Activated gamma-delta T cell (primary cell): ENCODE data around the gene PHF19.

Source experiments
- DNase-seq: peaks from one replicate; lab custom pipeline; 2025; lab: John Stamatoyannopoulos, UW

The PHF19 gene

DNA sequence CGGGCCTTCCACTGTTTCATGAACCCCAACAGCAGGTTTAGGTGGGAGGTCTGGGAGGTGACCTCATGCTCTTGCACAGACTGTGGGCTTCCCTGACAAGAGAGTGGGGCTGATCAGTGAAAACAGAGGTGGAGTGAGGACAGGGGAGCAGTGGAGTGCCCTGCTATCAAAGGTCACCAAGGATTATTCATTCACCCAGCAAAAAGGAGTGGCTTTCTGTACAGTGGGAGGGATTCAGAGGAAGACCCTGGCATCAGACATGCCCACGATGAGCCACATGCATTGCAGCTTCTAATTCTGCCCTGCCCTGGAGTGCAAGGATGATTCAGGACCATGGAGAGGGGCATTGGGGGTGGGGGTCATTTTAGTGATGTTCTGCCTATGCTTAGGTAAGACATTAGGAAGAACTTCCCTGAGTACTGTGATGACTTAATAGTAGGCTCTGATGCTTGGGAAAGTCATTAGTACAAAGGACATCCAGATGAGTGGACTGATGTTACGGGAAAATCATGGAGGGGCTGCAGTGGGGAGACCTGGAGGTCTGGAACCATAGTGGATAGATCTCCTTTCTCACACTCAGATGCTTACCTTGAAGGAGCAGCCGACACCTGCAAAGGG, 36.8 kb upstream of the PHF19 start:
- no peak for DNase-seq

DNA sequence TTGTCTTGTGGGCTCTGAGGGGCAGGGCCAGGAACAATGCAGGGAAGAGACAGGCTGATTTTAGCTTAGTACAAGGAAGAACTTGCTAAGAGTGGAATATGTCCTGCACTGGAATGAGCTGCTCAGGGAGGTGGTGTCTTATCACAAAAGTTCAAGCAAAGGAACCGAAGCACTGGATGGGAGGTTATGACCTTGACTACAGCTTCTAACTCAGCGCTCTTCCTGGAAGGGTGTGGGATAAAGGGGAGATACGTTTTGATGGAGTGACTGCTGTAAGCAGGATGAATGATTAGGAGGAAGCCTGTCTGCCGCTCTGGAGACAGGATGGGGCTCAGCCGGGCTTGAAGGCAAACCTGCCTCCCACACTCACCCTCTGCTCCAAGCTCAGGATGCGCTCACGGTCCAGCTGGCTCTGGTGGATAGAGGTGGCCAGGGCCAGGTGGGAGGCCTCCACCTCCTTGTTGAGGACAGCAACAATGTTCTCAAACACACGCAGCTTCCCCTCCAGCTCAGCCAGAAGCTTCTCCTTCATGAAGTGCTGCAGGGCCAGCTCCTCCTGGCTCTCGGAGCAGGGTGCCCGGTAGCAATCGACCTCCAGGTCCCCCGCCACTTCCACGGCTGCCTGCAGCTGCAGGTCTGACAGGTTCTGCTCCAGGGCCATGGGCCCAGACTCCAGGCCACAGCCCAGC, 36.1 kb upstream of the PHF19 start:
- DNase-seq: no peak

GRCh38 chr9:120911295-120911837, 34.4 kb upstream of the PHF19 start:
- DNase-seq: no peak

GRCh38 chr9:120910643-120911042, 33.7 kb upstream of the PHF19 start:
- no peak for DNase-seq

DNA sequence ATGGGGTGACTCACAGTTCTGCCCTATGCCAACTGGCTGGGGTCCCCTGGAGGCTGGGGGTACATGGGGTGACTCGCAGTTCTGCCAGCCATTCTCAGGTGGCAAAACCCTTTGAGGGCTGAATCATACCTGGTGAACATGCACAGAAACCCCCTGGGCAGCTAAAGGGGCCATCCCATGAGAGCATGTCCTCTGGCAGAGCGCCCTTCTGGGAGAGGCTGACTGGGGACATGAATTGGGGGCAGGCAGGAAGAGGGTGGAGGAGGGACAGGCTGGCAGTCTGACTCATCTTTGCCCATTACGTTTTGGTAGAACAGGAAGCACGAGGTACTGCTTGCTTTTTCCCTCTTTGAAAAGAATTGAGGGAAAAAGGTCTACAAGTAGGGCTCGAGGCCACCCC, 32.9 kb upstream of the PHF19 start:
- DNase-seq: no peak

GRCh38 chr9:120905315-120906164, 28.6 kb upstream of the PHF19 start:
- peak; percentile 19 for DNase-seq

GRCh38 chr9:120904978-120905301, 28.0 kb upstream of the PHF19 start:
- no peak for DNase-seq

DNA sequence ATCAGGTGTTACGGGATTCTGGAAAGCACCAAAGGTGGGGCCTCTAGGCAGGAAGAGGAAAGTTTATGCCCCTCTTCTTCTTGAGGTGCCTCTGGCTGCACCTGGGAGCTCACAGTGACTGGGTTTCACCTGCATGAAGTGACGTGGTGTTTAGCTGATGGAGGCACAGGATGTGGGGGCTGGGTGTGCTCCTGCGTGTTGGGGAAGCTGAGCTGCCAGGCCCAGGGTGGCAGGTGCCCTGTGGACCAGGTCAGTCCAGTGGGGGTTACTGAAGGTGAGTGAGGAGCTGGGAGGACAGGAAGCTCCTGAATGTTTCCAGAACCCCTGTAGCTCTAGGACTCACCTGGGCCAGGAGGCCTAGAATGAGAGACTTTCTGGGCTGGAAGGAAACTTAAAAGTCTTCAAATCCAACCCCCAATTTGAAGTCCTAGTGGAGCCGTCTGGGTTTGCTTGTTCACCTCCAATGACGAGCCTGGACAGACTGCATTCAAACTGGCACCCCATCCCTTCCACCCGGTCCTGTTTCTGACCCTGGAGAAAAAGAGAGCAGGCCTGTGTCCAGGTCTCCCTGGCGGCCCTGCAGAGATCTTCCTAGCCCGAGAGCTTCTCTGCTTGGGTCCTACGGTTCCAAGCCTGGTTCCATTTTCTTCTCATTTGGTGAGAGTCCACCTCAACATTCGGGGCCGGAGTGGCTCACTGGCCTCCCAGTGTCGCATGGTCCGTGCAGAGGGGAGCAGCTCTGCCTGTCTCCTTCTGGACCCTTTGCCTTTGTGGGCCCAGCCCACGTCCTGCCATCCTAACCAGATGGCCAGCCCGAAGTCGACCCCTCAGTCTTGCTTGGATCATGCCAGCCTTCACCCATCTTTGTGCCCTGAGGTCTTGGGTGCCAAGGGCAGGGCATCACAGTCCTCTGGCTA, 27.3 kb upstream of the PHF19 start:
- no peak for DNase-seq

DNA sequence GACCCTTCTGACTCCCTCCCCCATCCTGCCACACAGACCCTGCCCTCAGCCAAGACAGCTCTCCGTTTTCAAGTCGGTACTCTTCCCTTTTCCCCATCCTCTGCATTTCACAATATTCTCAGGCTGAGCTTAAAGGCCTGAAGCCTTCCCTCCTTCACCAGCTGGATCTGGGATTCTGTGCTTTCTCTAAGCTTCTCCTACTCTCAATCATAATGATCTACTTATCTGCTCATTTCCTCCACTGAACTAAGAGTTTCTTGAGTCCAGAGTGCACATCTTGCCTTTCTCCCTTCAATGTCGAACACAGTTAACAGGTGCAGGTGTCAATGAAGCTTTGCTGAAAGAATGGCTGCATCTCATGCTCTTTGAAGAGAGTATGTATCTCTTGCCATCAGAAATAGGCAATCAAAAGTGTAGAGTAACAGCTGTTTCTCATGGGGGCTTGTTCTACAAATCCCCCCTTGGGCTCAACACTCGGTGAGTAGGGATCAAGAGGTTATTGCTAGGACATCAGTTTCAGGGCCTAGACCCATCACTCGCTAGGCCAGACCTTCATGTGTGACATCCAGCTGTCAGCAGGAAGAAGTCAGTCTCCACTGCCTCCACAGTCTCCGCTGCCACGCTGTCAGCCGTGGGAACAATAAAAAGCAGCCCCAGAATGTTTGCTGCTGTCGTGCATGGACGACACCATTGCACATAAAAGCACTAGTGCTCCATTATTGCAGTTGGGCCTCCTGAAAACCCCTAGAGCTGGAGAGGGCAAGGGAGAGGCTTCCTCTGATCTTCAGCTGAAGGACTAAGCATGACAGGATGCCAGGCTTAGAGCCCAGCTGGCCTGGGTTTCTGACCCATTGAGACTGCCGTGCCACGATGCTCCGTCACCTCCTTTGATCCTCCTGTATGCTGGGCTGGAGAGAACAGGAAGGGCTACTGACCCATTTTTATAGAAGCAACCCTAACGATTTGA, 25.9 kb upstream of the PHF19 start:
- no peak for DNase-seq

DNA sequence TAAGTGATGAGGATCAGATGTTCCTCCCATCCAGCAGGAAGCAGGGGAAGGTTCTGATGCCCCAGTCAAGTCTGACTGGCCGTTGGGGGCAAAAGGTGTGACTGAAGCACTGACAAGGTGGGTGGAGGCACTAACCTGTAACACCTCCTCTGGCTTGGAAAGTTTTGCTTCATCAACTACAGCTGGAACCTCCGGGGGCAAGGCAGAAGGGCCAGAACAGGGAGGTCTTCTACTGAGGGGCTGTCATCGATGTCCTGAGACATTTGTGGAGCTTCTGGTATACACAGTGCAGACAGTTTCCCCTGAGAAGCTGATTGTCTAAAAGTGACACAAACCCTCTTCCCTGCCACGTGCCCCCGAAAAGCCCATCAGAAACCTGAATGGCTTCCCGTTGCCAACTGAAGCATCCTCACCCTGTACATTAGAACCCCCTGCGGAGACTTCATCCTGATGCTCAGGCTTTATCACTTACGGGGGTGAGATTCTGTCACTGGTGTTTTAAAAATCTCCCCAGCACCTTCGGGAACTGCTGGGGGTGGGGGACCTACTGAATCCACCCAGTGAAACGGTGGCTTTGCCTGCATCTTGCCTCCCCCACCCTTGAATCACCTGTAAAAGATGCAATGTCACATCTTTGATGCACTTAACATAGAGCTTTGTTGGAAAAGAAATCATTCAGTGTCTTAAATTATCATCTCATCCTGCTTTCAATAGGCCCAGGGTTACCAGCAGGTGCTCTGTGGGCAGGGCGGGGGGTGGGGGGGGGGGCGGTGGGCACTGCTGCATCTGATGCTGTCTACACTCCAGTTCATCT, 25.0 kb upstream of the PHF19 start:
- no peak for DNase-seq

DNA sequence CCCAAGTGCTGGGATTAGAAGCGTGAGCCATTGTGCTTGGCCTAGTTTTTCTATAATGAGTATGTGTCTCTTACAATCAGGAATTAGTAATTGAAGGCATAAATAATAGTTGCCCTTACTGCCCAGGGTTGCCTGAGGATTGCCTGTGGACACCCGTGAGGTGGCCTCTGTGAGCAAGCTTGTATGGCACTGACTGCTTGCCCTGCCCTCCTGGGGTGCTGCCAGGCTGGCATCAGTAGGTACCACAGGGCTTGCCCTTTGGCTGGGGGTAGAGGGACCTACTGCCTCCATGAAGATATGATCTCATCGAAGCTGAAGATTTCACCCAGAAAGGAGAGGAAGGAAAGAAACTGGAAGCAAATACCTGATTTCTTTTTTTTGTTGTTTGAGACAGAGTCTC, 23.8 kb upstream of the PHF19 start:
- no peak for DNase-seq

DNA sequence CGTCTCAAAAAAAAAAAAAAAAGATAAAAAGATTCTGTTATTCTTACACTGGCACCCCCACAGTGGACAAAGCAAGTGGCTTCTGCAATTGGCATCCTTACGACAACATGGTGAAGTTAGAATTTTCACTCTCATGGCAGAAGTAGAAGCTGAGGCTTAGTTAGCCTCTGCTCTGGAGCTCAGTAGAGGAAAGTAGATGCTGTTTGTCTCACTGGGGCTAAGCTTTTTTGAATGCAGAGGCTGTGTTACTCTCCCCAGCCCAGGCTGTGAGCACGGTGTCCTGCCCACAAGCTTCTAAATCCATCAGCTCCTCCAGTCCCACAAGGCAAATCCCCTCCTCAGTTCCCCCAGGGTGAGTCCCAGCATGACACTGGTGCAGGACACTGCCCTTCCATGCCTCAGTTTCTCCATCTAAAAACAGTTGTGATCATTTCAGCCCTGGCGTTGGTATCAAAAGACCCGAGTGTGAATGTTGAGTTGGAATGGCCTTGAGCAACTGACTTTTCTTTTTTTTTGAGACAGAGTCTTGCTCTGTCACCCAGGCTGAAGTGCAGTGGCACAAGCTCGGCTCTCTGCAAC, 22.6 kb upstream of the PHF19 start:
- DNase-seq: no peak

DNA sequence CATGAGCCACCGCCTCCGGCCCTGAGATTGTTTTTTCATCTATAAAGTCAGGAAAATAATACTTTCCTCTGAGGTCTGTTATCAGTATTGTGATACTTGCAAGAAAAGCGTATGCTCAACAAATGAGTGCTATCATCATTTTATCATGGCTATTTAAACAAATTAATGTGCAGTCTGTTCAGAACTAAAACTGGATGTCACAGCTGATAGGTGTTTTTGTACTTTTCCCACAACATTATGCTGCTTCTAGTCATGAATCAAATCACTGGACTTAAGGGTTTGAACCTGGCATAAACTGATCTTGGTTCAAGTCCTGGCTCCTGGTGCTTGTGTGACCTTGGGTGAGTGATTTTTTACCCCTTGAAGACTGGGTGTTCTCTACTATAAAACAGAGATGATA, 21.4 kb upstream of the PHF19 start:
- no peak for DNase-seq

DNA sequence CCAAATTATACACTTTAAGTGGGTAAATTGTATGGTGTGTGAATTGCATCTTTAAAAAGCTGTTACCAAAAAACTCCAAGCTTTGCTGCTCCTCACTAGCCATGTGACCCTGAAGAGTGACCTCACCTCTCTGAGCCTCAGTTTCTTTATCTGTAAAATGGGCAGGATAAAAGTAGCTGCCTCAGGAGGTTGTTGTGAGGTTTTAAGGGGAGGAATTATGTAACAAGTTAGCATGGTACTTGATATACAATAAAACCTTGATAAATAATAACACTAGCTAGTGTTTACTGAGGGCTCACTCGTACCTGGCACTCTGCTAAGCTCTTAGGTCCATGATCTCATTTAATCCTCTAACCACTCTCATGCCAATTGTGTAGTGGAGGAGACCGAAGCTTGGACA, 19.0 kb upstream of the PHF19 start:
- DNase-seq: no peak

GRCh38 chr9:120894321-120895148, 17.5 kb upstream of the PHF19 start:
- DNase-seq: no peak

- no peak for DNase-seq
Measured at GRCh38 chr9:120893611-120894307, 16.8 kb upstream of the PHF19 start.

- no peak for DNase-seq
Measured at GRCh38 chr9:120892748-120893610, 16.0 kb upstream of the PHF19 start.
